ENCODE results near the gene SLC5A8. TPM values are rescaled to one million over a fixed set of nuclear protein-coding genes. Genes with fewer than 3 reads are reported as not detected.

Gene SLC5A8
- total and polyA plus RNA-seq, 4 donors: not detected

DNA sequence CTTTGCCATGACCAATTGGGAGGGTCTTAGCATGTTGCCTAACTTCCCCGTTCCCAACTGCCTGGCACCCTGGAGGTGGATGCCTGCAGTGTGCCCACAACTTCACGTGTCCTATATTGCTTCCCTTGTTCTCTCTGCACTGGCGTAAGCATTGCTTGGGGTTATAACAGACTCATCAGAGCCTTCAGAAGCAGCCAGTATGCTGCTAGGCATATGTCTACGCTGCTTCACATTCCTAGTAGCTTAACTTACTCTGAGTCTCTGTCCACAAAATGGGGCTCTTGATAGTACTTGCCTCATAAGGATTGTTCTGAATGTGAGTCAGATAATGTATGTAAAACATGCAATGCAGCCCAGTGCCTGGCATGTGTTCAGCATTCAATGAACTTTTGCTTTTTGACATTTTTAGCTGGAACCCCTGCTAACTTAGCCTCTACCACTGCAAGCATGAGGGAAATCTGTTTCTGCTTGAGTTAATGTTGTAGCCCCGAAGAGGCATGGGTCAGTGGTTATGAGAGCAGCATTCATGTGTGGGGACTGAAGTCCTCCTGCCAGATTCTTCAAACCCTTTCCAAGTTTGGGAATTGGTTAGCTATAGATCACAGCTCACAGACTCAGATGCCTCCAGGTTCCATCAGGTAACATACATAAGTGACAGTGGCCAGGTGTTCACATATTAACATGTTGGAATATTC is 2.8 kb downstream of the SLC5A8 start:
- Histone ChIP-seq H3K9ac (ENCODE audit: low read depth in 1 of 2, low read length in 2 of 2) (no peak overlapping the region), H3K36me3 (ENCODE audit: control insufficient read depth in 4 of 4, insufficient read depth in 3 of 4, low read depth in 1 of 4, low read length in 3 of 4) (no peaks in the 10 kb centered on the region), H3K9me3 (ENCODE audit: control insufficient read depth in 4 of 4, low read length in 3 of 4) (no peaks in the 10 kb centered on the region), H3K27ac (ENCODE audit: low read depth in 1 of 2, low read length in 2 of 2) (no peak overlapping the region), H3K4me3 (ENCODE audit: low read depth in 1 of 3, low read length in 3 of 3) (no peak overlapping the region), H3K27me3 (ENCODE audit: control insufficient read depth in 4 of 4, insufficient read depth in 4 of 4, low read length in 3 of 4) (peaks cover 0 to 4% (median 3%) of the 10 kb centered on the region in 4 donors), H3K4me1 (ENCODE audit: control insufficient read depth in 4 of 4, insufficient read depth in 4 of 4, low read length in 3 of 4) (peaks cover 0 to 7% (median 2%) of the 10 kb centered on the region in 4 donors)
- 74% methylated on average over 5 of the region's 5 CpGs for WGBS
- TF ChIP-seq, protein P1, sequence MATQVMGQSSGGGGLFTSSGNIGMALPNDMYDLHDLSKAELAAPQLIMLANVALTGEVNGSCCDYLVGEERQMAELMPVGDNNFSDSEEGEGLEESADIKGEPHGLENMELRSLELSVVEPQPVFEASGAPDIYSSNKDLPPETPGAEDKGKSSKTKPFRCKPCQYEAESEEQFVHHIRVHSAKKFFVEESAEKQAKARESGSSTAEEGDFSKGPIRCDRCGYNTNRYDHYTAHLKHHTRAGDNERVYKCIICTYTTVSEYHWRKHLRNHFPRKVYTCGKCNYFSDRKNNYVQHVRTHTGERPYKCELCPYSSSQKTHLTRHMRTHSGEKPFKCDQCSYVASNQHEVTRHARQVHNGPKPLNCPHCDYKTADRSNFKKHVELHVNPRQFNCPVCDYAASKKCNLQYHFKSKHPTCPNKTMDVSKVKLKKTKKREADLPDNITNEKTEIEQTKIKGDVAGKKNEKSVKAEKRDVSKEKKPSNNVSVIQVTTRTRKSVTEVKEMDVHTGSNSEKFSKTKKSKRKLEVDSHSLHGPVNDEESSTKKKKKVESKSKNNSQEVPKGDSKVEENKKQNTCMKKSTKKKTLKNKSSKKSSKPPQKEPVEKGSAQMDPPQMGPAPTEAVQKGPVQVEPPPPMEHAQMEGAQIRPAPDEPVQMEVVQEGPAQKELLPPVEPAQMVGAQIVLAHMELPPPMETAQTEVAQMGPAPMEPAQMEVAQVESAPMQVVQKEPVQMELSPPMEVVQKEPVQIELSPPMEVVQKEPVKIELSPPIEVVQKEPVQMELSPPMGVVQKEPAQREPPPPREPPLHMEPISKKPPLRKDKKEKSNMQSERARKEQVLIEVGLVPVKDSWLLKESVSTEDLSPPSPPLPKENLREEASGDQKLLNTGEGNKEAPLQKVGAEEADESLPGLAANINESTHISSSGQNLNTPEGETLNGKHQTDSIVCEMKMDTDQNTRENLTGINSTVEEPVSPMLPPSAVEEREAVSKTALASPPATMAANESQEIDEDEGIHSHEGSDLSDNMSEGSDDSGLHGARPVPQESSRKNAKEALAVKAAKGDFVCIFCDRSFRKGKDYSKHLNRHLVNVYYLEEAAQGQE (IDR thresholded peaks at IDR 0.05): no peak
- no peak for DNase-seq (ENCODE audit: low spot score)

DNA sequence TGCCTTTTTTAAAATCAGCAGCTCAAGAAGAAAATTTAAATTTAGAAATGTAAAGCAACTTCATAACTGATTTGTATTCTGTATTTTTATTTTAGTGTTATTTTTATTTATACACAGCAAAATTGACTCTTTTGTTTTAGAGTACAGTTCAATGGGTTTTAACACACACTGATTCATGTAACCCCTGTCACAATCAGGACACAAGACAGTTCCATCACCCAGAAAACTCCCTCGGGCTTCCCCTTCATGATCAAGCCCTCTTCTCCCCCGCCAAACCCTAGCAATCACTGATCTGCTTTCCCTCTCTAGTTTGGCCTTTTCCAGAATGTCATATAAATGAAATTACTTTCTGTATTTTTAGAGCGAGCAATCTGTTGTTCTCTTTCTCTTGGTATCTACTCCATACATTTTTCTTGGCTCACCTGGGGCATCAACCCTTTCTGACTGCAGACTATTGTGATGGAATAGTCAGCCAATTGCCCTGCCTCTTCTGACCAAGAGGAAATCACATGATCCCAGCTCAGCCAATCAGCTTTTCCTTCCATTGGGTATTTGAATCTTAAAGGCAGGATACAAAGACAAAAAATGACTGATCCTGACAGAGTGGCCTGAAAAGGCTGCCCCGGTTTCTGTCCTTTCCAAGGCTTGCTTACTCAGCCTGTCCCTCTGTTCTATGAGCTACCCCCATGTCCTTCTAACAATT is 5.3 kb downstream of the SLC5A8 start:
- Histone ChIP-seq H3K9me3 (ENCODE audit: control insufficient read depth in 4 of 4, low read length in 3 of 4) (no peaks in the 10 kb centered on the region), H3K9ac (ENCODE audit: low read depth in 1 of 2, low read length in 2 of 2) (no peak overlapping the region), H3K27me3 (ENCODE audit: control insufficient read depth in 4 of 4, insufficient read depth in 4 of 4, low read length in 3 of 4) (peaks cover 0 to 4% (median 3%) of the 10 kb centered on the region in 4 donors), H3K27ac (ENCODE audit: low read depth in 1 of 2, low read length in 2 of 2) (no peak overlapping the region), H3K4me1 (ENCODE audit: control insufficient read depth in 4 of 4, insufficient read depth in 4 of 4, low read length in 3 of 4) (peaks cover 0 to 3% (median under 1%) of the 10 kb centered on the region in 4 donors), H3K36me3 (ENCODE audit: control insufficient read depth in 4 of 4, insufficient read depth in 3 of 4, low read depth in 1 of 4, low read length in 3 of 4) (no peaks in the 10 kb centered on the region), H3K4me3 (ENCODE audit: low read depth in 1 of 3, low read length in 3 of 3) (no peak overlapping the region)
- no peak for DNase-seq (ENCODE audit: low spot score)
- WGBS: 71% methylated on average over 4 of the region's 4 CpGs
- no peak for TF ChIP-seq HNF4A (conservative IDR thresholded peaks at IDR 0.05)
- TF ChIP-seq FOXA1 (IDR thresholded peaks at IDR 0.05): no peak
- TF ChIP-seq EGR1 (IDR thresholded peaks at IDR 0.05; ENCODE audit: low read depth in 2 of 2): no peak
- TF ChIP-seq, protein P2, sequence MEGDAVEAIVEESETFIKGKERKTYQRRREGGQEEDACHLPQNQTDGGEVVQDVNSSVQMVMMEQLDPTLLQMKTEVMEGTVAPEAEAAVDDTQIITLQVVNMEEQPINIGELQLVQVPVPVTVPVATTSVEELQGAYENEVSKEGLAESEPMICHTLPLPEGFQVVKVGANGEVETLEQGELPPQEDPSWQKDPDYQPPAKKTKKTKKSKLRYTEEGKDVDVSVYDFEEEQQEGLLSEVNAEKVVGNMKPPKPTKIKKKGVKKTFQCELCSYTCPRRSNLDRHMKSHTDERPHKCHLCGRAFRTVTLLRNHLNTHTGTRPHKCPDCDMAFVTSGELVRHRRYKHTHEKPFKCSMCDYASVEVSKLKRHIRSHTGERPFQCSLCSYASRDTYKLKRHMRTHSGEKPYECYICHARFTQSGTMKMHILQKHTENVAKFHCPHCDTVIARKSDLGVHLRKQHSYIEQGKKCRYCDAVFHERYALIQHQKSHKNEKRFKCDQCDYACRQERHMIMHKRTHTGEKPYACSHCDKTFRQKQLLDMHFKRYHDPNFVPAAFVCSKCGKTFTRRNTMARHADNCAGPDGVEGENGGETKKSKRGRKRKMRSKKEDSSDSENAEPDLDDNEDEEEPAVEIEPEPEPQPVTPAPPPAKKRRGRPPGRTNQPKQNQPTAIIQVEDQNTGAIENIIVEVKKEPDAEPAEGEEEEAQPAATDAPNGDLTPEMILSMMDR (IDR thresholded peaks at IDR 0.05; ENCODE audit: low read depth, low read length, missing input control): no peak
- no peak for TF ChIP-seq HNF4G (IDR thresholded peaks at IDR 0.05)
- TF ChIP-seq, protein P3, sequence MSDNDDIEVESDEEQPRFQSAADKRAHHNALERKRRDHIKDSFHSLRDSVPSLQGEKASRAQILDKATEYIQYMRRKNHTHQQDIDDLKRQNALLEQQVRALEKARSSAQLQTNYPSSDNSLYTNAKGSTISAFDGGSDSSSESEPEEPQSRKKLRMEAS (IDR thresholded peaks at IDR 0.05): no peak
- TF ChIP-seq NR2F2 (IDR thresholded peaks at IDR 0.05): no peak
- TF ChIP-seq, protein P4, sequence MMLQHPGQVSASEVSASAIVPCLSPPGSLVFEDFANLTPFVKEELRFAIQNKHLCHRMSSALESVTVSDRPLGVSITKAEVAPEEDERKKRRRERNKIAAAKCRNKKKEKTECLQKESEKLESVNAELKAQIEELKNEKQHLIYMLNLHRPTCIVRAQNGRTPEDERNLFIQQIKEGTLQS (IDR thresholded peaks at IDR 0.05): no peak
- TF ChIP-seq RXRA (IDR thresholded peaks at IDR 0.05): no peak
- TF ChIP-seq, protein P1 (IDR thresholded peaks at IDR 0.05): no peak
- TF ChIP-seq FOXA2 (IDR thresholded peaks at IDR 0.05): no peak
- TF ChIP-seq GABPA (IDR thresholded peaks at IDR 0.05 in 1 of 2, conservative IDR thresholded peaks at IDR 0.05 in 1 of 2): no peak
- TF ChIP-seq, protein P5, sequence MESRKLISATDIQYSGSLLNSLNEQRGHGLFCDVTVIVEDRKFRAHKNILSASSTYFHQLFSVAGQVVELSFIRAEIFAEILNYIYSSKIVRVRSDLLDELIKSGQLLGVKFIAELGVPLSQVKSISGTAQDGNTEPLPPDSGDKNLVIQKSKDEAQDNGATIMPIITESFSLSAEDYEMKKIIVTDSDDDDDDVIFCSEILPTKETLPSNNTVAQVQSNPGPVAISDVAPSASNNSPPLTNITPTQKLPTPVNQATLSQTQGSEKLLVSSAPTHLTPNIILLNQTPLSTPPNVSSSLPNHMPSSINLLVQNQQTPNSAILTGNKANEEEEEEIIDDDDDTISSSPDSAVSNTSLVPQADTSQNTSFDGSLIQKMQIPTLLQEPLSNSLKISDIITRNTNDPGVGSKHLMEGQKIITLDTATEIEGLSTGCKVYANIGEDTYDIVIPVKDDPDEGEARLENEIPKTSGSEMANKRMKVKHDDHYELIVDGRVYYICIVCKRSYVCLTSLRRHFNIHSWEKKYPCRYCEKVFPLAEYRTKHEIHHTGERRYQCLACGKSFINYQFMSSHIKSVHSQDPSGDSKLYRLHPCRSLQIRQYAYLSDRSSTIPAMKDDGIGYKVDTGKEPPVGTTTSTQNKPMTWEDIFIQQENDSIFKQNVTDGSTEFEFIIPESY (IDR thresholded peaks at IDR 0.05): no peak
- no peak for TF ChIP-seq RAD21 (IDR thresholded peaks at IDR 0.05)
- no peak for TF ChIP-seq JUND (IDR thresholded peaks at IDR 0.05)
- no peak for TF ChIP-seq YY1 (IDR thresholded peaks at IDR 0.05)
